Ovary (tissue), 3 donors: Measurements from ENCODE around the gene PRDM12.

ENCODE experiments used
- CTCF ChIP-seq, 3 donors: fragments of 450-650 bp in 2 of 3; fragments of 200-600 bp in 1 of 3; IDR thresholded peaks; one replicate each; pipeline versions ENCODE4 v1.5.1 to v1.8.0; 2016 to 2022; ENCODE audit warnings: antibody characterized with exemption in 3 of 3, mild to moderate bottlenecking in 1 of 3
- EP300 ChIP-seq: sonication (generic); formaldehyde crosslinking; IDR thresholded peaks from one replicate; pipeline ENCODE4 v1.6.1; 2017; ENCODE audit warnings: antibody characterized with exemption
- POLR2A ChIP-seq: fragments of 450-650 bp; IDR thresholded peaks from one replicate; pipeline ENCODE4 v1.6.1; 2017; ENCODE audit warnings: antibody characterized with exemption, mild to moderate bottlenecking, moderate library complexity
- donor health status: DM: no; HTN: no; CAD: no.

- no peak for TF ChIP-seq CTCF (IDR thresholded peaks at IDR 0.05)
- TF ChIP-seq POLR2A: no peak
- TF ChIP-seq EP300: no peak
Observed at GRCh38 chr9:130694205-130694604, 29.8 kb downstream of the PRDM12 start.
